ENCODE results near the gene UBR4. TPM values are rescaled to one million over a fixed set of nuclear protein-coding genes. Genes with fewer than 3 reads are reported as not detected.

Gene UBR4
- total RNA-seq, 1 donor from 2014 or later = 108 TPM

GRCh38 chr1:19140465-19140864 is 69.6 kb downstream of the UBR4 start:
- Mint-ChIP-seq H3K36me3 (peaks cover 38% of the 10 kb centered on the region), H3K9me3 (no peaks in the 10 kb centered on the region), H3K4me3 (no peak overlapping the region)

GRCh38 chr1:19139711-19140110 is 70.4 kb downstream of the UBR4 start:
- no peak for DNase-seq (ENCODE audit: extremely low spot score, unreplicated experiment)
- no peak for TF ChIP-seq CTCF (conservative IDR thresholded peaks at IDR 0.05)
- Mint-ChIP-seq H3K4me3 (no peak overlapping the region), H3K27me3 (no peaks in the 10 kb centered on the region), H3K9me3 (no peaks in the 10 kb centered on the region), H3K36me3 (peaks cover 40% of the 10 kb centered on the region), H3K27ac (no peak overlapping the region), H3K4me1 (ENCODE audit: unreplicated experiment) (no peaks in the 10 kb centered on the region)

More at GRCh38 chr1:19140465-19140864, 69.6 kb downstream of the UBR4 start:
- Mint-ChIP-seq H3K27me3 (no peaks in the 10 kb centered on the region), H3K27ac (no peak overlapping the region), H3K4me1 (ENCODE audit: unreplicated experiment) (no peaks in the 10 kb centered on the region)
- no peak for TF ChIP-seq CTCF (conservative IDR thresholded peaks at IDR 0.05)
- no peak for DNase-seq (ENCODE audit: extremely low spot score, unreplicated experiment)

GRCh38 chr1:19138958-19139581 is 71.0 kb downstream of the UBR4 start:
- H3K9me3 Mint-ChIP-seq = no peaks in the 10 kb centered on the region
- H3K4me3 Mint-ChIP-seq = no peak overlapping the region
- peaks cover 46% of the 10 kb centered on the region for H3K36me3 Mint-ChIP-seq
- H3K27ac Mint-ChIP-seq = no peak overlapping the region
- no peaks in the 10 kb centered on the region for H3K27me3 Mint-ChIP-seq
- no peaks in the 10 kb centered on the region for H3K4me1 Mint-ChIP-seq (ENCODE audit: unreplicated experiment)
- DNase-seq (ENCODE audit: extremely low spot score, unreplicated experiment) = no peak
- TF ChIP-seq CTCF (conservative IDR thresholded peaks at IDR 0.05) = no peak

- peaks cover 48% of the 10 kb centered on the region for H3K36me3 Mint-ChIP-seq
- no peaks in the 10 kb centered on the region for H3K9me3 Mint-ChIP-seq
- H3K4me3 Mint-ChIP-seq = no peak overlapping the region
- H3K27me3 Mint-ChIP-seq = no peaks in the 10 kb centered on the region
- no peaks in the 10 kb centered on the region for H3K4me1 Mint-ChIP-seq (ENCODE audit: unreplicated experiment)
- no peak overlapping the region for H3K27ac Mint-ChIP-seq
- no peak for TF ChIP-seq CTCF (conservative IDR thresholded peaks at IDR 0.05)
- no peak for DNase-seq (ENCODE audit: extremely low spot score, unreplicated experiment)
Measured at GRCh38 chr1:19138331-19138730, 71.7 kb downstream of the UBR4 start.

- Mint-ChIP-seq H3K4me3 (no peak overlapping the region), H3K9me3 (no peaks in the 10 kb centered on the region), H3K27me3 (no peaks in the 10 kb centered on the region), H3K36me3 (peaks cover 58% of the 10 kb centered on the region), H3K4me1 (ENCODE audit: unreplicated experiment) (no peaks in the 10 kb centered on the region), H3K27ac (no peak overlapping the region)
- TF ChIP-seq CTCF (conservative IDR thresholded peaks at IDR 0.05) = no peak
- no peak for DNase-seq (ENCODE audit: extremely low spot score, unreplicated experiment)
Measured at GRCh38 chr1:19137158-19137557, 72.9 kb downstream of the UBR4 start.

GRCh38 chr1:19133360-19133759 is 76.7 kb downstream of the UBR4 start:
- Mint-ChIP-seq H3K9me3 (no peaks in the 10 kb centered on the region), H3K36me3 (peaks cover 61% of the 10 kb centered on the region), H3K27me3 (no peaks in the 10 kb centered on the region), H3K4me1 (ENCODE audit: unreplicated experiment) (no peaks in the 10 kb centered on the region), H3K4me3 (no peak overlapping the region), H3K27ac (no peak overlapping the region)
- no peak for TF ChIP-seq CTCF (conservative IDR thresholded peaks at IDR 0.05)
- DNase-seq (ENCODE audit: extremely low spot score, unreplicated experiment) = no peak

Measured in type B pancreatic cell (in vitro differentiated cells).